Fibroblast of lung (primary cell): Measurements from ENCODE around the gene AP1G2.

Experiments
- EZH2 ChIP-seq: IDR thresholded peaks from 2 replicates; pipeline ENCODE4 v1.5.1; 2012; ENCODE audit warnings: low read length, control low read depth, mild to moderate bottlenecking; ENCODE audit errors: missing control alignments
- TF ChIP-seq, protein P1 (sequence below), 2 donors: IDR thresholded peaks in 1 of 2; conservative IDR thresholded peaks in 1 of 2; 1 replicate in 1 of 2; 2 replicates in 1 of 2; pipeline ENCODE4 v1.5.1; 2011 to 2012; ENCODE audit warnings: low read length in 2 of 2, control low read depth in 1 of 2, inconsistent platforms in 1 of 2, low read depth in 1 of 2, mild to moderate bottlenecking in 1 of 2

DNA sequence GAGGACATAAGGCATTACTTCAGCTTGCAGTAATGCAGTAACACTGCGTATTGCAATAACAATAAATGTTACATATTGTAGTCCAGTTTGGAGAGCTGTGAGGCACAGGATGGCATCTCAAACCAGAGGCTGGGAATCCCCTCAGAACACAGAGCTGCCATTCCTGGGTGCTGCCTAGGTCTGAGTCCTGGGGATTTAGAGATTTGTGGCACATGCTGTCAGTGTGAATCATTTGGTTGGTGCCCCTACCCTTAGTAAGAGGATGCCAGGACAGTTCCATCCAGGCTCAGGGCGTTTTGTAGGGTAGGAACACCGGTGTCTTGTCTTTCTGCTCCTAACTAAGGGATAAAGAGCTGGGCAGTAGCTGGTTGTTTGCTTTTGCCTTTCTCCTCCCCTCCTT is 38.6 kb downstream of the AP1G2 start:
- TF ChIP-seq, protein P1, sequence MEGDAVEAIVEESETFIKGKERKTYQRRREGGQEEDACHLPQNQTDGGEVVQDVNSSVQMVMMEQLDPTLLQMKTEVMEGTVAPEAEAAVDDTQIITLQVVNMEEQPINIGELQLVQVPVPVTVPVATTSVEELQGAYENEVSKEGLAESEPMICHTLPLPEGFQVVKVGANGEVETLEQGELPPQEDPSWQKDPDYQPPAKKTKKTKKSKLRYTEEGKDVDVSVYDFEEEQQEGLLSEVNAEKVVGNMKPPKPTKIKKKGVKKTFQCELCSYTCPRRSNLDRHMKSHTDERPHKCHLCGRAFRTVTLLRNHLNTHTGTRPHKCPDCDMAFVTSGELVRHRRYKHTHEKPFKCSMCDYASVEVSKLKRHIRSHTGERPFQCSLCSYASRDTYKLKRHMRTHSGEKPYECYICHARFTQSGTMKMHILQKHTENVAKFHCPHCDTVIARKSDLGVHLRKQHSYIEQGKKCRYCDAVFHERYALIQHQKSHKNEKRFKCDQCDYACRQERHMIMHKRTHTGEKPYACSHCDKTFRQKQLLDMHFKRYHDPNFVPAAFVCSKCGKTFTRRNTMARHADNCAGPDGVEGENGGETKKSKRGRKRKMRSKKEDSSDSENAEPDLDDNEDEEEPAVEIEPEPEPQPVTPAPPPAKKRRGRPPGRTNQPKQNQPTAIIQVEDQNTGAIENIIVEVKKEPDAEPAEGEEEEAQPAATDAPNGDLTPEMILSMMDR (conservative IDR thresholded peaks at IDR 0.05 in 1 of 2, IDR thresholded peaks at IDR 0.05 in 1 of 2; ENCODE audit: low read depth in 1 of 2, low read length in 2 of 2), result no peak
- TF ChIP-seq EZH2, result no peak
